IMR-90 (cell line): ENCODE measurements around the gene CNDP1. TPM values are rescaled to one million over a fixed set of nuclear protein-coding genes. Genes with fewer than 3 reads are reported as not detected.
A peak's percentile ranks its signal among the peaks of the same experiment; 100 is the strongest.

Source experiments
- ATAC-seq: fragments of 200-7000 bp; cut with Tn5 transposase; 2 replicates; pipeline ENCODE4 v1.9.1; 2020; ENCODE audit warnings: low read depth, mild to moderate bottlenecking, moderate library complexity
- BruUV-seq: library from RNA; stranded (reverse); fragments of 400-500 nt; replicated peaks from 2 replicates; lab custom pipeline; 2021; lab: Mats Ljungman, UMichigan
- CTCF ChIA-PET: fragments of 300-600 bp; formaldehyde crosslinking; extraction: SDS; loops from one replicate; lab custom pipeline; 2021; ENCODE audit warnings: antibody characterized with exemption; lab: Yijun Ruan, JAX
- POLR2A ChIA-PET: fragments of 300-600 bp; sonication (Branson Sonifier 250); formaldehyde crosslinking; loops from one replicate; lab custom pipeline; 2022; ENCODE audit warnings: antibody characterized with exemption; ENCODE audit not compliant: unreplicated experiment; lab: Charles Lee
- DNase-seq: peaks from one replicate; pipeline ENCODE4 v3.0.0; 2013
- H2AFZ ChIP-seq: replicated peaks from 2 replicates; pipeline ENCODE3; 2013; ENCODE audit warnings: low read length, mild to moderate bottlenecking; ENCODE audit not compliant: poor library complexity
- H2AK5ac ChIP-seq: 2 replicates; pipeline ENCODE4 v1.6.1; 2013; ENCODE audit warnings: low read depth, low read length, inconsistent platforms
- H2AK9ac ChIP-seq: replicated peaks from 2 replicates; pipeline ENCODE3; 2013; ENCODE audit warnings: mild to moderate bottlenecking, low read depth, low read length, moderate library complexity; ENCODE audit not compliant: poor library complexity
- H2BK120ac ChIP-seq: 2 replicates; pipeline ENCODE4 v1.6.1; 2013; ENCODE audit warnings: low read depth, low read length, inconsistent platforms
- H2BK15ac ChIP-seq: 3 replicates; pipeline ENCODE4 v1.6.1; 2013; ENCODE audit warnings: low read depth, low read length, inconsistent platforms
- H2BK20ac ChIP-seq: 2 replicates; pipeline ENCODE4 v1.6.1; 2013; ENCODE audit warnings: low read depth, mild to moderate bottlenecking, inconsistent platforms, low read length, moderate library complexity
- H2BK5ac ChIP-seq: 2 replicates; pipeline ENCODE4 v1.6.1; 2013; ENCODE audit warnings: mild to moderate bottlenecking, low read depth, low read length, inconsistent platforms; ENCODE audit not compliant: poor library complexity, severe bottlenecking
- H3K14ac ChIP-seq: replicated peaks from 2 replicates; pipeline ENCODE4 v1.6.1; 2013; ENCODE audit warnings: low read depth, low read length, inconsistent platforms
- H3K18ac ChIP-seq: 2 replicates; pipeline ENCODE4 v1.6.1; 2013; ENCODE audit warnings: low read depth, low read length, control low read depth
- H3K23ac ChIP-seq: 2 replicates; pipeline ENCODE4 v1.6.1; 2013; ENCODE audit warnings: low read depth, low read length, inconsistent platforms
- H3K27ac ChIP-seq: 2 replicates; pipeline ENCODE4 v1.5.1; 2013; ENCODE audit warnings: mild to moderate bottlenecking, control low read depth, low read length; ENCODE audit not compliant: insufficient read depth
- H3K27me3 ChIP-seq: 2 replicates; pipeline ENCODE4 v1.6.1; 2013; ENCODE audit warnings: low read length; ENCODE audit not compliant: control insufficient read depth, insufficient read depth
- H3K36me3 ChIP-seq: 2 replicates; pipeline ENCODE4 v1.6.1; 2013; ENCODE audit warnings: low read length, mixed read lengths; ENCODE audit not compliant: control insufficient read depth, insufficient read depth
- H3K4ac ChIP-seq: 2 replicates; pipeline ENCODE4 v1.6.1; 2013; ENCODE audit warnings: low read depth, low read length, inconsistent platforms
- H3K4me1 ChIP-seq: 2 replicates; pipeline ENCODE4 v1.6.1; 2013; ENCODE audit warnings: low read length, mixed read lengths; ENCODE audit not compliant: control insufficient read depth, insufficient read depth
- H3K4me2 ChIP-seq: 2 replicates; pipeline ENCODE4 v1.6.1; 2013; ENCODE audit warnings: low read depth, mild to moderate bottlenecking, control low read depth, low read length, moderate library complexity
- H3K4me3 ChIP-seq: 2 replicates; pipeline ENCODE4 v1.5.1; 2013; ENCODE audit warnings: low read depth, mild to moderate bottlenecking, control low read depth, low read length, moderate library complexity; ENCODE audit not compliant: insufficient read depth
- H3K56ac ChIP-seq: 2 replicates; pipeline ENCODE4 v1.6.1; 2013; ENCODE audit warnings: low read length, inconsistent platforms; ENCODE audit not compliant: insufficient read depth; ENCODE audit errors: extremely low read depth
- H3K79me1 ChIP-seq, 2 experiments: 2 replicates each; pipeline ENCODE4 v1.6.1; 2013; ENCODE audit warnings: low read length in 2 of 2, inconsistent platforms in 1 of 2, low read depth in 1 of 2
- H3K9ac ChIP-seq: 2 replicates; pipeline ENCODE4 v1.6.1; 2013; ENCODE audit warnings: low read depth, low read length, control low read depth
- H3K9me1 ChIP-seq: 2 replicates; pipeline ENCODE4 v1.6.1; 2013; ENCODE audit warnings: low read length, inconsistent platforms; ENCODE audit not compliant: insufficient read depth
- H3K9me3 ChIP-seq: 2 replicates; pipeline ENCODE4 v1.6.1; 2013; ENCODE audit warnings: low read length; ENCODE audit not compliant: control insufficient read depth, insufficient read depth
- H4K20me1 ChIP-seq: 2 replicates; pipeline ENCODE4 v1.6.1; 2013; ENCODE audit warnings: low read length, inconsistent platforms; ENCODE audit not compliant: insufficient read depth
- H4K5ac ChIP-seq: 2 replicates; pipeline ENCODE4 v1.6.1; 2013; ENCODE audit warnings: mild to moderate bottlenecking, low read depth, low read length, control low read depth
- H4K8ac ChIP-seq, 2 experiments: 2 replicates each; pipeline ENCODE4 v1.6.1; 2013; ENCODE audit warnings: low read depth in 2 of 2, low read length in 2 of 2, control low read depth in 1 of 2, inconsistent platforms in 1 of 2
- H4K91ac ChIP-seq: 2 replicates; pipeline ENCODE4 v1.6.1; 2013; ENCODE audit warnings: low read depth, low read length, inconsistent platforms; ENCODE audit not compliant: insufficient read depth
- NFE2L2 ChIP-seq: fragments of 150-350 bp; IDR thresholded peaks from 2 replicates; pipeline ENCODE4 v1.6.1; 2016; ENCODE audit warnings: low read depth, mild to moderate bottlenecking, low read length
- WGBS, 2 experiments: methylation state at CpG; one replicate each; pipeline versions ENCODE4 v1.1.5 to v1.1.7; 2013; ENCODE audit warnings: missing lambda C conversion rate in 2 of 2; ENCODE audit not compliant: insufficient read length in 1 of 2; ENCODE audit errors: extremely low coverage in 2 of 2; 5-methylcytosine and 5-hydroxymethylcytosine counted together
- dilution Hi-C: fragments of 300-500 bp; cut with HindIII; formaldehyde crosslinking; loops from one replicate; pipeline ENCODE4 v1.14.3; 2018; ENCODE audit warnings: low sequenced_read_pairs; ENCODE audit not compliant: unreplicated experiment
- in situ Hi-C: fragments of 300-500 bp; cut with MboI; formaldehyde crosslinking; loops from 3 replicates; pipeline ENCODE4 v1.14.3; 2019; ENCODE audit warnings: low sequenced_read_pairs, inconsistent platforms, mixed read lengths
- intact Hi-C: fragments of 100-400 bp; cut with micrococcal nuclease; formaldehyde crosslinking; loops from 2 replicates; pipeline ENCODE4 v1.10.0; 2022
- polyA plus RNA-seq, 3 experiments: library from polyadenylated mRNA; depleted of rRNA; stranded (reverse); fragments of >200 nt; gene quantifications; 2 replicates each; pipeline ENCODE4 v1.2.3, GENCODE V29; 2012; ENCODE audit warnings: low replicate concordance in 1 of 3
- total RNA-seq: library from RNA; depleted of rRNA; stranded (reverse); fragments of >200 nt; gene quantifications from 2 replicates; pipeline ENCODE4 v1.2.3, GENCODE V29; 2012

Gene CNDP1
- total and polyA plus RNA-seq, 2 of the 4 experiments (the other 2 are of a cell fraction), result not detected

DNA sequence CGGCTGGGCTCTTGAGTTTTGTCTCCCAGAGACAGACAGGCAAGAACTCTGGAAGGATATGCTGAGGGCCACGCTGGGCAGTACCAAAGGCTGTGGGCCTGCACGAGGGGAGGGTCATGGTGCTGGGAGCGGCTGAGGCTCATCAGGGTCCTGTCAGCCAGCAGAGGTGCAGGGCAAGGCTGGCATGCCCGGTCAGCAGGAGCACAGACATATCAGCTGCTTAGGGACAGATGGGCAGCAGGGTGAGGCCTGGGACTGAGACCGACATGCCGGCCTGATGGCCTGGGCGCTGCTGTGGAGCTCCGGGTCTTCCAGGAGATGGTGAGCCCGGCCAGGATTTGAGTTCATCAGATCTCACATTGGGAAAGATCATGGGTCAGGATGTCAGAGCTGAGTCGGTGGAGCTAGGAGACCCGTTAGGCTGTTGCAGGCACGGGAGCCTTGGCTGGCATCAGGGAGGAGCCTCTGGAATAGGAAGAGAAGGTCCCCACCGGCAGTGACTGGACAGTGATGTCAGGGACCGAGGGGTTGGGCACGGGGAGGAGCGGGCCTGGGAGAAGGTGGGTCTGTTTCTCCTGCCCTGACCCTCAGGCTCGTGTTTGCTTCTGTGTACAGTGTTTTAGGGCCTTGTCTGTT is 19.3 kb upstream of the CNDP1 start:
- dilution Hi-C loops, result no loop called here
- CTCF ChIA-PET, result interaction anchor here (0.6 kb wide), 1 partner anchor 124 kb away, joined by 3 read pairs; no protein-coding TSS in a partner anchor

More for the DNA sequence above, 19.3 kb upstream of the CNDP1 start:
- H2BK5ac ChIP-seq, result no peak overlapping the region
- H3K23ac ChIP-seq, result no peak overlapping the region
- H2BK120ac ChIP-seq, result no peak overlapping the region
- WGBS, 2 experiments, result 94% methylated on average over 14 of the region's 18 CpGs; no CpG with 5 or more reads in 1 of the 2 experiments
- no peak overlapping the region for H3K27ac ChIP-seq
- no TSS peak for BruUV-seq
- H3K9me1 ChIP-seq, result no peaks in the 10 kb centered on the region
- H3K79me1 ChIP-seq, result no peaks in the 10 kb centered on the region; a peak in 1 of 4 replicates
- no peaks in the 10 kb centered on the region for H3K4me1 ChIP-seq
- no peak overlapping the region for H3K9ac ChIP-seq
- H3K27me3 ChIP-seq, result no peaks in the 10 kb centered on the region
- H4K8ac ChIP-seq, result no peak overlapping the region
- H3K18ac ChIP-seq, result no peak overlapping the region
- no peak overlapping the region for H4K5ac ChIP-seq
- no peak overlapping the region for H2BK15ac ChIP-seq
- no peak for TF ChIP-seq NFE2L2
- in situ Hi-C loops, result no loop called here
- H3K9me3 ChIP-seq, result no peaks in the 10 kb centered on the region
- H2AK5ac ChIP-seq, result no peak overlapping the region
- no peak overlapping the region for H2BK20ac ChIP-seq
- H4K91ac ChIP-seq, result no peak overlapping the region
- H4K20me1 ChIP-seq, result no peaks in the 10 kb centered on the region; the same call in 1 of the 2 replicates
- H3K56ac ChIP-seq, result no peak overlapping the region
- POLR2A ChIA-PET, result no interaction called here
- no peak overlapping the region for H3K14ac ChIP-seq
- H2AK9ac ChIP-seq, result peak overlapping the region; percentile 13
- DNase-seq, result no peak
- ATAC-seq, result no peak
- no peak overlapping the region for H3K4me2 ChIP-seq
- H3K36me3 ChIP-seq, result peaks cover 67% of the 10 kb centered on the region
- intact Hi-C loops, result no loop called here
- no peak overlapping the region for H2AFZ ChIP-seq
- no peak overlapping the region for H3K4me3 ChIP-seq
- H3K4ac ChIP-seq, result no peak overlapping the region
